GM19099 (cell line): ENCODE measurements around the gene NDUFAB1.

ENCODE experiments used
- POLR2A ChIP-seq: IDR thresholded peaks from 3 replicates; pipeline ENCODE4 v1.6.1; 2011; ENCODE audit warnings: low read depth; ENCODE audit not compliant: insufficient read length; ENCODE audit errors: extremely low read depth

The NDUFAB1 gene

GRCh38 chr16:23537390-23537789 lies 58.7 kb downstream of the NDUFAB1 start:
- TF ChIP-seq POLR2A = no peak

- no peak for TF ChIP-seq POLR2A
Observed at GRCh38 chr16:23535901-23536300, 60.2 kb downstream of the NDUFAB1 start.

- no peak for TF ChIP-seq POLR2A
Observed at GRCh38 chr16:23534868-23535860, 61.0 kb downstream of the NDUFAB1 start.

- no peak for TF ChIP-seq POLR2A
Observed at GRCh38 chr16:23532448-23532847, 63.7 kb downstream of the NDUFAB1 start.
